HG02943 (cell line): Measurements from ENCODE around the gene C4orf50.

Source experiments
- ATAC-seq: cut with Tn5 transposase; IDR thresholded peaks from one replicate; pipeline ENCODE4 v1.9.1; 2021; ENCODE audit warnings: mild to moderate bottlenecking, low read depth, moderate library complexity; ENCODE audit not compliant: unreplicated experiment

The C4orf50 gene

GRCh38 chr4:5927116-5927515 is 91.1 kb downstream of the C4orf50 start:
- no peak for ATAC-seq

- no peak for ATAC-seq
Measured at GRCh38 chr4:5926598-5926997, 91.6 kb downstream of the C4orf50 start.

- no peak for ATAC-seq
Measured at GRCh38 chr4:5925419-5926200, 92.6 kb downstream of the C4orf50 start.

- ATAC-seq: no peak
Measured at GRCh38 chr4:5924461-5925125, 93.6 kb downstream of the C4orf50 start.

GRCh38 chr4:5923376-5923775 is 94.9 kb downstream of the C4orf50 start:
- no peak for ATAC-seq

- ATAC-seq: no peak
Measured at GRCh38 chr4:5922556-5922955, 95.7 kb downstream of the C4orf50 start.

- no peak for ATAC-seq
Measured at GRCh38 chr4:5921981-5922380, 96.2 kb downstream of the C4orf50 start.

- ATAC-seq: no peak
Measured at GRCh38 chr4:5921101-5921980, 96.9 kb downstream of the C4orf50 start.

GRCh38 chr4:5919571-5919970 is 98.7 kb downstream of the C4orf50 start:
- ATAC-seq: no peak

GRCh38 chr4:5919044-5919443 is 99.2 kb downstream of the C4orf50 start:
- no peak for ATAC-seq

- ATAC-seq: no peak
Measured at GRCh38 chr4:5918331-5918985, 99.8 kb downstream of the C4orf50 start.

- ATAC-seq: no peak
Measured at GRCh38 chr4:5917672-5918071, 100.6 kb downstream of the C4orf50 start.

- ATAC-seq: no peak
Measured at GRCh38 chr4:5916229-5916628, 102.0 kb downstream of the C4orf50 start.

- no peak for ATAC-seq
Measured at GRCh38 chr4:5913454-5913853, 104.8 kb downstream of the C4orf50 start.

- ATAC-seq: no peak
Measured at GRCh38 chr4:5912614-5913019, 105.6 kb downstream of the C4orf50 start.

GRCh38 chr4:5908876-5909427 is 109.3 kb downstream of the C4orf50 start:
- no peak for ATAC-seq

GRCh38 chr4:5906191-5906590 is 112.0 kb downstream of the C4orf50 start:
- ATAC-seq: no peak

- no peak for ATAC-seq
Measured at GRCh38 chr4:5905714-5906113, 112.5 kb downstream of the C4orf50 start.

- ATAC-seq: no peak
Measured at GRCh38 chr4:5900844-5901243, 117.4 kb downstream of the C4orf50 start.

GRCh38 chr4:5899881-5900280 is 118.3 kb downstream of the C4orf50 start:
- ATAC-seq: no peak
